Measurements from ENCODE around the gene STIMATE. TPM values are rescaled to one million over a fixed set of nuclear protein-coding genes. Genes with fewer than 3 reads are reported as not detected.

The STIMATE gene
- polyA plus RNA-seq, 1 donor from 2014 or later, result 14.6 TPM

DNA sequence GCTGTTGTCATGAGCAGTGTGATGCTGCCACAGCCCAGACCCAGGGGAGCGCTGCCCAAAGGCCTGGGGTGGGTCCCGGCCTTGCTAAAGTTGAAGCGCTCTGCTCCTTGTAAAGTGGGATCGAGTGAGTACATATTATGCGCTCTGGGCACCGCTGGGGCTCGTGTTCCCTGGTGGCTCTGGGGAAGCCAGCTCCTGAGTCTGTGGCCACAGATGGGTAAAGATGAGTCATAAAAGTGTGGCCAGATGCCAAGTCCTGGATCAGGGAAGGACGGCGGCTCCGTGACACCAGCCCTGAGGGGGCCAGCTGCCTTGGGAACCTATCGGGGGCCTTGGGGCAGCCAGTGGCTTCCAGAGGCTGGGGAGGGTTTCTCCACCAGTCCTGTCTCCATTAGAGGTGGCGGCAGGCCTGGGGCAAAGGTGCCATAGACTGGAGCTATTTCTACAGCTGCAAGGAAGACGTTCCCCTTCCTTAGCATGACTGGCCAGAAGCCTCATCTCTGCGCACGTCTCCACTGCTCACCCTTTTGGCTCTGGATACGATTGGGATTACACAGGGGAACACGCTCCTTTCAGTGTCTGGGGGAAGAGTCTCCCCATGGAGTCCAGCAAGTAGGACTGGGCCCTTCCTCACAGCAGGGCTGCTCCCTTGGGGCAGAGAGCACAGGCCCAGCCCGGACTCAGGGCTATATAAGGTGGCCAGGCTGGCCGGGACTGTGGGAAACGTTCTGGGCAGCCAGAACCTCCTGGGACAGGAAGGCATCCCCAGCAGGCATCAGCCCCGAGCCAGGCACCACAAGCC is 65.6 kb downstream of the STIMATE start:
- Histone ChIP-seq H3F3A (ENCODE audit: insufficient read depth, low read length, poor library complexity, severe bottlenecking) (no peaks in the 10 kb centered on the region), H3K27me3 (ENCODE audit: insufficient read depth, low read depth, low read length) (no peaks in the 10 kb centered on the region), H3K36me3 (ENCODE audit: insufficient read depth, low read length) (peaks cover 5% of the 10 kb centered on the region), H2AFZ (ENCODE audit: low read depth, low read length) (no peak overlapping the region), H3K9ac (ENCODE audit: low read length) (no peak overlapping the region), H4K20me1 (ENCODE audit: insufficient read depth) (no peaks in the 10 kb centered on the region), H3K4me3 (ENCODE audit: low read length) (no peak overlapping the region), H3K27ac (ENCODE audit: low read length) (no peak overlapping the region), H3K4me2 (ENCODE audit: low read length) (no peak overlapping the region), H3K9me2 (ENCODE audit: insufficient read depth, low read length) (no peaks in the 10 kb centered on the region), H3K9me3 (ENCODE audit: low read length) (no peaks in the 10 kb centered on the region), H3K79me2 (replicated peaks; ENCODE audit: insufficient read depth, low read length) (no peaks in the 10 kb centered on the region)
- TF ChIP-seq EZH2 (IDR thresholded peaks at IDR 0.05; ENCODE audit: borderline replicate concordance, insufficient read depth, low read length, poor library complexity, severe bottlenecking), result no peak
- TF ChIP-seq POLR2AphosphoS5 (IDR thresholded peaks at IDR 0.05), result no peak
- no peak for TF ChIP-seq RAD21 (conservative IDR thresholded peaks at IDR 0.05)
- no peak for TF ChIP-seq SMC3 (conservative IDR thresholded peaks at IDR 0.05; ENCODE audit: poor library complexity)
- TF ChIP-seq MXI1 (conservative IDR thresholded peaks at IDR 0.05; ENCODE audit: poor library complexity, severe bottlenecking), result no peak

DNA sequence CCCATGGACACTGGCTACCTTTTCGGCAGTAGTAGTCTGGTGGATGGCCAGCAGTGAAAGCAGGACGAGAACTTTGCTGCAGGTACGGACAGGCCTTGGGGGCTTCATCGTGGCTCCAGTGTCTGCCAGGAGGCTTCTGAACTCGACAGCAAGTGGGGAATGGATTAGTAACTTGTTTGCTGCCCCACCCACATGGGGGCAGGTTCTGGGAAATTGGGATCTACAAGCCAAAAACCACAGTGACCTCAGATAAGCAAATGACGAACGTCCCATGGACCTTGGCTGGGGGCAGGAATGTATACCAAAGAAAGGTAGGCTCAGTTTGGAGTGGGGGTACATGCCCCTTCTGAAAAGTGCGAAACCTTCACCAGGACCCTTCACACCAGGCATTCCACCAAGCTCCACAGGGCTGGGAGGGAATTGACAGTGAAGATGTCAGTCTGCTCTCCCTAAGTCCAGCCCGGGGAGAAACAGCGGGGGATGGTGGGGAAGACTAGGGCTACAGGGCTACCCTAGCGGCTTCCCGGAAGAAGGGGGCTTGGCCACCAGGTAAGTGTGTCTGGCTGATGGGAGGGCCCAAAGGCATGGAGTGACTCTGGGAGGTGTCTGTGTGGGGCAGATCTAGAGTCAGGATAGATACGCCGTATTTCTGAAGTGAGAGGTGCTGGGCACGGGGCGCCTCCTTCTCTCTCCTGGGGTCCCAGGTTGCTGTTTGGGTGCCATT is 66.7 kb downstream of the STIMATE start, which contains the start of gene ITIH4:
Gene ITIH4 (minus strand): TSS at position 138 of the 724 bp plus-strand sequence. CDS start 30 bp downstream, at position 108.
- Histone ChIP-seq H4K20me1 (ENCODE audit: insufficient read depth) (no peaks in the 10 kb centered on the region), H3K79me2 (replicated peaks; ENCODE audit: insufficient read depth, low read length) (no peaks in the 10 kb centered on the region), H3K27ac (ENCODE audit: low read length) (no peak within 1 kb of the TSS), H3K9me3 (ENCODE audit: low read length) (no peaks in the 10 kb centered on the region), H3K4me3 (ENCODE audit: low read length) (no peak within 1 kb of the TSS), H3K4me2 (ENCODE audit: low read length) (no peak within 1 kb of the TSS), H2AFZ (ENCODE audit: low read depth, low read length) (no peak within 1 kb of the TSS), H3K27me3 (ENCODE audit: insufficient read depth, low read depth, low read length) (no peaks in the 10 kb centered on the region), H3K9ac (ENCODE audit: low read length) (no peak within 1 kb of the TSS), H3K36me3 (ENCODE audit: insufficient read depth, low read length) (peaks cover 5% of the 10 kb centered on the region), H3F3A (ENCODE audit: insufficient read depth, low read length, poor library complexity, severe bottlenecking) (no peaks in the 10 kb centered on the region), H3K9me2 (ENCODE audit: insufficient read depth, low read length) (no peaks in the 10 kb centered on the region)
- TF ChIP-seq SMC3 (conservative IDR thresholded peaks at IDR 0.05; ENCODE audit: poor library complexity), result no peak
- no peak for TF ChIP-seq RAD21 (conservative IDR thresholded peaks at IDR 0.05)
- TF ChIP-seq MXI1 (conservative IDR thresholded peaks at IDR 0.05; ENCODE audit: poor library complexity, severe bottlenecking), result no peak

- Histone ChIP-seq H3K4me2 (ENCODE audit: low read length) (no peak overlapping the region), H3K27ac (ENCODE audit: low read length) (no peak overlapping the region), H4K20me1 (ENCODE audit: insufficient read depth) (no peaks in the 10 kb centered on the region), H3K79me2 (replicated peaks; ENCODE audit: insufficient read depth, low read length) (no peaks in the 10 kb centered on the region), H3K36me3 (ENCODE audit: insufficient read depth, low read length) (peaks cover 5% of the 10 kb centered on the region), H3K27me3 (ENCODE audit: insufficient read depth, low read depth, low read length) (no peaks in the 10 kb centered on the region), H3K9me3 (ENCODE audit: low read length) (no peaks in the 10 kb centered on the region), H2AFZ (ENCODE audit: low read depth, low read length) (no peak overlapping the region), H3F3A (ENCODE audit: insufficient read depth, low read length, poor library complexity, severe bottlenecking) (no peaks in the 10 kb centered on the region), H3K9me2 (ENCODE audit: insufficient read depth, low read length) (no peaks in the 10 kb centered on the region), H3K9ac (ENCODE audit: low read length) (no peak overlapping the region), H3K4me3 (ENCODE audit: low read length) (no peak overlapping the region)
- TF ChIP-seq TAF1 (IDR thresholded peaks at IDR 0.05; ENCODE audit: low read depth) (no peak), MXI1 (conservative IDR thresholded peaks at IDR 0.05; ENCODE audit: poor library complexity, severe bottlenecking) (no peak), REST (IDR thresholded peaks at IDR 0.05; ENCODE audit: borderline replicate concordance) (no peak), POLR2AphosphoS5 (IDR thresholded peaks at IDR 0.05) (no peak), CTCF (IDR thresholded peaks at IDR 0.05; ENCODE audit: poor library complexity, severe bottlenecking) (no peak), EP300 (conservative IDR thresholded peaks at IDR 0.05; ENCODE audit: poor library complexity, severe bottlenecking) (no peak), EZH2 (IDR thresholded peaks at IDR 0.05; ENCODE audit: borderline replicate concordance, insufficient read depth, low read length, poor library complexity, severe bottlenecking) (no peak), RAD21 (conservative IDR thresholded peaks at IDR 0.05) (no peak), SMC3 (conservative IDR thresholded peaks at IDR 0.05; ENCODE audit: poor library complexity) (no peak)
Measured at GRCh38 chr3:52829906-52830463, 67.4 kb downstream of the STIMATE start.

All from neural cell (in vitro differentiated cells).